Vagina (tissue), 2 donors: Measurements from ENCODE around the gene UBE2G2.

ENCODE experiments used
- POLR2AphosphoS5 ChIP-seq, 2 donors: sonication (generic); formaldehyde crosslinking; IDR thresholded peaks; one replicate each; pipeline ENCODE4 v1.9.0; 2017; ENCODE audit warnings: antibody characterized with exemption in 2 of 2, mild to moderate bottlenecking in 2 of 2, low read depth in 1 of 2; ENCODE audit not compliant: insufficient read depth in 1 of 2
- TF ChIP-seq, protein P1 (sequence below), 3 experiments: fragments of 450-650 bp in 2 of 3; fragments of 200-600 bp in 1 of 3; sonication (generic) in 1 of 3; IDR thresholded peaks; one replicate each; pipeline ENCODE4 v1.5.1; 2017 to 2019; ENCODE audit warnings: antibody characterized with exemption in 3 of 3, mild to moderate bottlenecking in 2 of 3, moderate library complexity in 2 of 3

DNA sequence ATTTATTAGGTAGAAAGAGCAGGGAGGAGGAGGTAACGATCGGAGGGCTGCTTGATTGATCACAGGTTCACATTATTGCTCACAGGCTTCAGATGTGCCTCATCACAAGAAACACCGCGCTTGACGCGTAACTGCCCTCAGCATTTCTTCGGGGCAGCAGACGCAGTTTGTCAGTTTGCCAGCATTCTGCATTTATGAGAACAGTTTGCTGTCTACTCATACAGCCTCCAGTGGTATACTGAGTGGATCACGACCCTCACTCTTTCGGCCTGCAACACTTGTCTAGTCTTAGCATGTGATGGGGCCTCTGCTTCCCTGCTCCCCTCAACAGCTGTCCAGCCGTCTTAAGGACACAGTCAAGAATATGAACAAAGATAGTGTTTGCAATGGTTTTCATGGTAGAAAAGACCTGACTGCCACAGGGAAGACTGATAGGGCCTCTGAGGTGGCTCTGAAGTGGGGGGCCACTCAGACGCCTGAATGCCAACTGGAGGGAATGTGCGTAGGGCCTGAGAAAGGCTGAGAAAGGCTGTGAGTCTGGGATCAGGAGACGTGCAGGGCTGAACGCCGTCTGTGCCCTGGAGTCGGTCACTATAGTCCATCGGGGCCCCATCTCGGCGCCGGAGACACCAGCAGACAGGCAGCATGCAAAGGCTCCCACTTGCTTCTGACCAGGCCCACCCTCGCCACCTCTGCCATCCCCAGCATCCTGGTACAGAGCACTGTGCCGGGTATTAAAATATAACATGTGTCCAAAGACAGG is 45.0 kb downstream of the UBE2G2 start:
- TF ChIP-seq, protein P1, sequence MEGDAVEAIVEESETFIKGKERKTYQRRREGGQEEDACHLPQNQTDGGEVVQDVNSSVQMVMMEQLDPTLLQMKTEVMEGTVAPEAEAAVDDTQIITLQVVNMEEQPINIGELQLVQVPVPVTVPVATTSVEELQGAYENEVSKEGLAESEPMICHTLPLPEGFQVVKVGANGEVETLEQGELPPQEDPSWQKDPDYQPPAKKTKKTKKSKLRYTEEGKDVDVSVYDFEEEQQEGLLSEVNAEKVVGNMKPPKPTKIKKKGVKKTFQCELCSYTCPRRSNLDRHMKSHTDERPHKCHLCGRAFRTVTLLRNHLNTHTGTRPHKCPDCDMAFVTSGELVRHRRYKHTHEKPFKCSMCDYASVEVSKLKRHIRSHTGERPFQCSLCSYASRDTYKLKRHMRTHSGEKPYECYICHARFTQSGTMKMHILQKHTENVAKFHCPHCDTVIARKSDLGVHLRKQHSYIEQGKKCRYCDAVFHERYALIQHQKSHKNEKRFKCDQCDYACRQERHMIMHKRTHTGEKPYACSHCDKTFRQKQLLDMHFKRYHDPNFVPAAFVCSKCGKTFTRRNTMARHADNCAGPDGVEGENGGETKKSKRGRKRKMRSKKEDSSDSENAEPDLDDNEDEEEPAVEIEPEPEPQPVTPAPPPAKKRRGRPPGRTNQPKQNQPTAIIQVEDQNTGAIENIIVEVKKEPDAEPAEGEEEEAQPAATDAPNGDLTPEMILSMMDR (IDR thresholded peaks at IDR 0.05), result no peak
- TF ChIP-seq POLR2AphosphoS5 (IDR thresholded peaks at IDR 0.05; ENCODE audit: insufficient read depth in 1 of 2, low read depth in 1 of 2), result no peak
